Testis (tissue), 3 donors: ENCODE data around the gene FRMD4B. TPM values are rescaled to one million over a fixed set of nuclear protein-coding genes. Genes with fewer than 3 reads are reported as not detected.

Experiments used
- DNase-seq: peaks from one replicate; pipeline ENCODE4 v3.0.0-alpha.2; 2019
- H3K27ac ChIP-seq, 2 donors: fragments of 200-600 bp; sonication (generic); one replicate each; pipeline ENCODE4 v1.5.1; 2019
- H3K27me3 ChIP-seq: fragments of 200-600 bp; sonication (generic); one replicate; pipeline ENCODE4 v1.5.1; 2019
- H3K36me3 ChIP-seq: fragments of 200-600 bp; sonication (generic); one replicate; pipeline ENCODE4 v1.5.1; 2017; ENCODE audit warnings: low read depth; ENCODE audit errors: missing control alignments
- H3K4me1 ChIP-seq: fragments of 200-600 bp; sonication (generic); one replicate; pipeline ENCODE4 v1.5.1; 2019
- H3K4me3 ChIP-seq, 2 donors: fragments of 200-600 bp; sonication (generic); one replicate each; pipeline ENCODE4 v1.5.1; 2017 to 2019
- H3K9me3 ChIP-seq: fragments of 200-600 bp; sonication (generic); one replicate; pipeline ENCODE4 v1.5.1; 2017
- CTCF ChIP-seq, 3 experiments: fragments of 450-650 bp in 2 of 3; fragments of 200-600 bp in 1 of 3; sonication (generic) in 1 of 3; IDR thresholded peaks; one replicate each; pipeline ENCODE4 v1.5.1; 2016 to 2019; ENCODE audit warnings: antibody characterized with exemption in 3 of 3, mild to moderate bottlenecking in 2 of 3, moderate library complexity in 1 of 3
- POLR2A ChIP-seq: fragments of 450-650 bp; IDR thresholded peaks from one replicate; pipeline ENCODE4 v1.6.1; 2017; ENCODE audit warnings: antibody characterized with exemption, mild to moderate bottlenecking, moderate library complexity
- WGBS, 2 donors: methylation state at CpG; one replicate each; pipeline ENCODE4 v1.1.5; 2018; 5-methylcytosine and 5-hydroxymethylcytosine counted together
- intact Hi-C: fragments of 100-400 bp; cut with DNase I; formaldehyde crosslinking; loops from one replicate; pipeline ENCODE4 v1.15.1; 2023; ENCODE audit warnings: low total_unique reads
- polyA plus RNA-seq: library from polyadenylated mRNA; stranded (reverse); fragments of 350-450 nt; fragmentation: Illumina TruSeq; extraction: RNeasy Lipid Tissue Mini Kit (QIAGEN cat#74804); gene quantifications from one replicate; pipeline ENCODE4 v1.2.3, GENCODE V29; 2014; ENCODE audit warnings: low read depth, low replicate concordance; ENCODE audit not compliant: insufficient read depth
- total RNA-seq, 2 donors: library from RNA; depleted of rRNA; stranded (reverse); fragments of >200 nt; gene quantifications; one replicate each; pipeline ENCODE4 v1.2.3, GENCODE V29; 2016

FRMD4B gene
- total and polyA plus RNA-seq, 3 donors from 2014 or later: 10.2 to 17.8 (median 13.7) TPM

- Histone ChIP-seq H3K36me3 (no peaks in the 10 kb centered on the region), H3K4me1 (no peaks in the 10 kb centered on the region), H3K27ac (no peak overlapping the region), H3K9me3 (no peaks in the 10 kb centered on the region), H3K27me3 (no peaks in the 10 kb centered on the region), H3K4me3 (no peak overlapping the region)
- DNase-seq: no peak
- intact Hi-C loops: no loop called here
- TF ChIP-seq CTCF (IDR thresholded peaks at IDR 0.05) (no peak), POLR2A (no peak)
- 82 to 91% methylated on average over 9 of the region's 9 CpGs for WGBS, 2 donors
Observed at GRCh38 chr3:69321301-69322157, 64.4 kb downstream of the FRMD4B start.

DNA sequence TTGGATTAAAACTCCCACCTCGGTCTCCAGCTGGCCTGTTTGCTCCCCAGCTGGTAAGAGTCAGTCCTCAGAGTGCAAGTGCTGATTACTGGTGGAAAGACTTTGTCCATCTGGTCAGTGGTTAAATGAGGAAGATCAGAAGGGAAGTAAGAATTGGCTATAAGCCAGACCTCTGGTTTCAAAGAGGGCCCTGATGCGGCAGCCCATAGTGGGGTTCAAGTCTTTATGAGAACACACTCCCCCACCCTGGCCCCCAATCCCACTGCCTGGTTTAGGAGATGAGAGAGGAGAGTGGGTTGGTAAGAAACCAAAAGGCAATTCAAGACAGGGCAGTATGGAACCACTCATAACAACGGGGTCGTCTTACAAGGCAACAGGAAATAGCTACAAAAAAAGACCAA is 65.0 kb downstream of the FRMD4B start:
- Histone ChIP-seq H3K4me3 (no peak overlapping the region), H3K27ac (no peak overlapping the region), H3K27me3 (no peaks in the 10 kb centered on the region), H3K9me3 (no peaks in the 10 kb centered on the region), H3K4me1 (no peaks in the 10 kb centered on the region), H3K36me3 (no peaks in the 10 kb centered on the region)
- no peak for TF ChIP-seq POLR2A
- TF ChIP-seq CTCF (IDR thresholded peaks at IDR 0.05): no peak
- intact Hi-C loops: no loop called here
- DNase-seq: no peak
- WGBS, 2 donors: 71% methylated on average over 4 of the region's 4 CpGs

- no peak for TF ChIP-seq CTCF (IDR thresholded peaks at IDR 0.05)
- TF ChIP-seq POLR2A: no peak
- intact Hi-C loops: no loop called here
- H3K27ac ChIP-seq: no peak overlapping the region
- no peaks in the 10 kb centered on the region for H3K9me3 ChIP-seq
- no peaks in the 10 kb centered on the region for H3K4me1 ChIP-seq
- WGBS, 2 donors: 71 to 75% methylated on average over 4 of the region's 4 CpGs
- no peaks in the 10 kb centered on the region for H3K36me3 ChIP-seq
- H3K27me3 ChIP-seq: no peaks in the 10 kb centered on the region
- no peak for DNase-seq
- H3K4me3 ChIP-seq: no peak overlapping the region
Observed at GRCh38 chr3:69319652-69320051, 66.2 kb downstream of the FRMD4B start.

DNA sequence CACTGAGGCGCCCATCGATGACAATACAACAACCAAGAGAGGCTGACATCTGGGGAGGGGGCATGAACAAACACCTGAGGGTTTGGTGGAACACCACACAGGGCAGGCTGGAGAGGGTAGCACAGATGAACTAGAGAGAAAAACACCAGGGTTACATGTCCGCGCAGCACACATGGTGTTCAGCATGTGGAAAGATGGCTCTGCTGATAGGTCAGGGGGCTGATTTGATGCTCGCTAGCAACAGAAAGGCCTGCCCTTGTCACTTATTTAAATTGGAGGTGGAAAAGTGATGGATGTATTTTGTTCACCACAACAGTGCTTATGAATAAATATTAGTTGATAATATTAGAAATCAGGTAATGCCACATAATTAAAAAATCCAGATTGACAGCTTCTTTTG is 67.5 kb downstream of the FRMD4B start:
- WGBS, 2 donors: 89 to 97% methylated on average over 5 of the region's 5 CpGs
- no peak for DNase-seq
- H3K27ac ChIP-seq: no peak overlapping the region
- H3K36me3 ChIP-seq: no peaks in the 10 kb centered on the region
- no peaks in the 10 kb centered on the region for H3K9me3 ChIP-seq
- intact Hi-C loops: no loop called here
- TF ChIP-seq POLR2A (no peak), CTCF (IDR thresholded peaks at IDR 0.05) (no peak)
- H3K27me3 ChIP-seq: no peaks in the 10 kb centered on the region
- no peaks in the 10 kb centered on the region for H3K4me1 ChIP-seq
- H3K4me3 ChIP-seq: no peak overlapping the region

DNA sequence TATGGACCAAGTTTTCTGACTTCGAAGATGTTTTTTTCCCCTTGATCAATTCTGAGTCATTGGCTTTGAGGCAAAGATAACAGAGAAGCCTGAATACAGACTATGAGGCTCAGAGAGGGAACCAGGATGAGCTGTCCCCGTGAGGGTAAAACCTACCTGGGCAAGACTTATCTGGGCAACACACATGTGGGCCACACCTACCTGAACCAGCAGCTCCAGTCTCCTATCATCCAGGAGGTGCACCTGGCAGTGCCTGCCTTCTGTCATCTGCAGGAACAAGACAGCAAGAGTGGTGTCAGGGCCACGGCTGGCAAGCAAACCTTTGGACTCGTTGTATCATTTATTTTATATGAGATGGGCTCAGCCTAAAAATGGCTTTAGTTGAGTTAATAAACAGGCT is 72.6 kb downstream of the FRMD4B start:
- WGBS, 2 donors: 68 to 70% methylated on average over 4 of the region's 4 CpGs

More for the DNA sequence above, 72.6 kb downstream of the FRMD4B start:
- no peaks in the 10 kb centered on the region for H3K4me1 ChIP-seq
- H3K27me3 ChIP-seq: no peaks in the 10 kb centered on the region
- H3K36me3 ChIP-seq: no peaks in the 10 kb centered on the region
- no peak overlapping the region for H3K27ac ChIP-seq
- intact Hi-C loops: no loop called here
- no peak for DNase-seq
- H3K4me3 ChIP-seq: no peak overlapping the region
- no peak for TF ChIP-seq POLR2A
- no peak for TF ChIP-seq CTCF (IDR thresholded peaks at IDR 0.05)
- H3K9me3 ChIP-seq: no peaks in the 10 kb centered on the region
